Measurements from ENCODE around the gene TLE3.
"Not testable (repeated sequence)": the region's sequence is repeated elsewhere in the genome, so short reads cannot be mapped to it uniquely, and the experiment has no call there.

Gene TLE3

GRCh38 chr15:70126362-70126761, 28.6 kb upstream of the TLE3 start:
- no peak for DNase-seq (ENCODE audit: low read depth in 2 of 2)

GRCh38 chr15:70125605-70126004, 27.9 kb upstream of the TLE3 start:
- no peak for DNase-seq (ENCODE audit: low read depth in 2 of 2)

- no peak for DNase-seq (ENCODE audit: low read depth in 2 of 2)
Observed at GRCh38 chr15:70121624-70122302, 24.0 kb upstream of the TLE3 start.

- DNase-seq (ENCODE audit: low read depth in 2 of 2): no peak
Observed at GRCh38 chr15:70120958-70121623, 23.4 kb upstream of the TLE3 start.

- DNase-seq (ENCODE audit: low read depth in 2 of 2): no peak
Observed at GRCh38 chr15:70119911-70120508, 22.3 kb upstream of the TLE3 start.

GRCh38 chr15:70118599-70118998, 20.9 kb upstream of the TLE3 start:
- no peak for DNase-seq (ENCODE audit: low read depth in 2 of 2)

GRCh38 chr15:70116317-70116716, 18.6 kb upstream of the TLE3 start:
- no peak for DNase-seq (ENCODE audit: low read depth in 2 of 2)

- no peak for DNase-seq (ENCODE audit: low read depth in 2 of 2)
Observed at GRCh38 chr15:70114221-70114620, 16.5 kb upstream of the TLE3 start.

- no peak for DNase-seq (ENCODE audit: low read depth in 2 of 2)
Observed at GRCh38 chr15:70113304-70113700, 15.6 kb upstream of the TLE3 start.

- not testable (repeated sequence) for DNase-seq (ENCODE audit: low read depth in 2 of 2)
Observed at GRCh38 chr15:70112572-70113303, 15.0 kb upstream of the TLE3 start.

- no peak for DNase-seq (ENCODE audit: low read depth in 2 of 2)
Observed at GRCh38 chr15:70112074-70112395, 14.3 kb upstream of the TLE3 start.

GRCh38 chr15:70111203-70112073, 13.7 kb upstream of the TLE3 start:
- DNase-seq (ENCODE audit: low read depth in 2 of 2): no peak

- DNase-seq (ENCODE audit: low read depth in 2 of 2): no peak
Observed at GRCh38 chr15:70109978-70110377, 12.3 kb upstream of the TLE3 start.

- DNase-seq (ENCODE audit: low read depth in 2 of 2): no peak
Observed at GRCh38 chr15:70109531-70109930, 11.8 kb upstream of the TLE3 start.

- DNase-seq (ENCODE audit: low read depth in 2 of 2): no peak
Observed at GRCh38 chr15:70103880-70104626, 6.3 kb upstream of the TLE3 start.

- DNase-seq (ENCODE audit: low read depth in 2 of 2): no peak
Observed at GRCh38 chr15:70102827-70103226, 5.1 kb upstream of the TLE3 start.

- DNase-seq (ENCODE audit: low read depth in 2 of 2): no peak
Observed at GRCh38 chr15:70101459-70102113, 3.9 kb upstream of the TLE3 start.

- peak in 1 of 2 donors; percentile 43 for DNase-seq (ENCODE audit: low read depth in 2 of 2)
Observed at GRCh38 chr15:70100474-70101341, 3.0 kb upstream of the TLE3 start.

- DNase-seq (ENCODE audit: low read depth in 2 of 2): no peak
Observed at GRCh38 chr15:70099967-70100473, 2.3 kb upstream of the TLE3 start.
